CD4-positive, CD25-positive, alpha-beta regulatory T cell (primary cell): ENCODE data around the gene STK32A. TPM values are rescaled to one million over a fixed set of nuclear protein-coding genes. Genes with fewer than 3 reads are reported as not detected.
A peak's percentile ranks its signal among the peaks of the same experiment; 100 is the strongest.

Source experiments
- ATAC-seq, 2 donors: fragments of 150-1000 bp; cut with Tn5 transposase; one replicate each; pipeline ENCODE4 v1.10.0; 2021; ENCODE audit warnings: low read depth in 2 of 2, moderate number of reproducible peaks in 2 of 2, moderate library complexity in 1 of 2
- DNase-seq, 3 donors: peaks; one replicate each; pipeline versions ENCODE4 v3.0.0 to v3.0.0-alpha.2; 2012 to 2022; ENCODE audit warnings: mixed read lengths in 1 of 3
- H3K27ac ChIP-seq: one replicate; pipeline ENCODE4 v1.7.0; 2013; ENCODE audit warnings: mild to moderate bottlenecking, low read length; ENCODE audit not compliant: insufficient read depth, poor library complexity, severe bottlenecking
- H3K27me3 ChIP-seq: one replicate; pipeline ENCODE4 v1.7.0; 2013; ENCODE audit warnings: low read length; ENCODE audit not compliant: control insufficient read depth, insufficient read depth
- H3K36me3 ChIP-seq: one replicate; pipeline ENCODE4 v1.7.0; 2013; ENCODE audit warnings: mild to moderate bottlenecking, low read length, moderate library complexity; ENCODE audit not compliant: control insufficient read depth, insufficient read depth
- H3K4me1 ChIP-seq: 2 replicates; pipeline ENCODE4 v1.7.0; 2013; ENCODE audit warnings: mild to moderate bottlenecking, low read length; ENCODE audit not compliant: insufficient read depth, control insufficient read depth, poor library complexity, severe bottlenecking
- H3K4me3 ChIP-seq: one replicate; pipeline ENCODE4 v1.7.0; 2013; ENCODE audit warnings: low read depth, mild to moderate bottlenecking, low read length, moderate library complexity
- H3K9me3 ChIP-seq, 2 experiments: 1 replicate in 1 of 2; 2 replicates in 1 of 2; pipeline ENCODE4 v1.7.0; 2013; ENCODE audit warnings: low read length in 2 of 2, mild to moderate bottlenecking in 1 of 2, moderate library complexity in 1 of 2; ENCODE audit not compliant: control insufficient read depth in 2 of 2
- H3K27ac Mint-ChIP-seq, 3 donors: one replicate each; pipeline ENCODE4 v1.8.0; 2020 to 2022; ENCODE audit warnings: mild to moderate bottlenecking in 3 of 3, mixed read lengths in 3 of 3, moderate library complexity in 2 of 3
- H3K27me3 Mint-ChIP-seq: one replicate; pipeline ENCODE4 v1.8.0; 2022; ENCODE audit warnings: mild to moderate bottlenecking, mixed read lengths
- H3K36me3 Mint-ChIP-seq: one replicate; pipeline ENCODE4 v1.8.0; 2020; ENCODE audit warnings: mixed read lengths
- H3K4me1 Mint-ChIP-seq, 4 donors: one replicate each; pipeline ENCODE4 v1.8.0; 2020 to 2022; ENCODE audit warnings: mixed read lengths in 4 of 4, mild to moderate bottlenecking in 1 of 4
- H3K4me3 Mint-ChIP-seq, 4 donors: one replicate each; pipeline ENCODE4 v1.8.0; 2020 to 2022; ENCODE audit warnings: mild to moderate bottlenecking in 4 of 4, mixed read lengths in 4 of 4, moderate library complexity in 3 of 4
- H3K9me3 Mint-ChIP-seq, 7 donors: one replicate each; pipeline ENCODE4 v1.8.0; 2020 to 2022; ENCODE audit warnings: mixed read lengths in 7 of 7, mild to moderate bottlenecking in 3 of 7, moderate library complexity in 2 of 7
- polyA plus RNA-seq, 4 donors: library from polyadenylated mRNA; unstranded; fragments of 300-500 nt; fragmentation: Illumina TruSeq; gene quantifications; one replicate each; pipeline ENCODE4 v1.2.3, GENCODE V29; 2021
- total RNA-seq: library from RNA; stranded (reverse); gene quantifications from one replicate; pipeline ENCODE4 v1.2.3, GENCODE V29; 2022

Gene STK32A
- total RNA-seq: not detected
- not detected for polyA plus RNA-seq

GRCh38 chr5:147234825-147235635 lies at the start of gene STK32A:
Gene STK32A (plus strand): TSS chr5:147235026. CDS start chr5:147239635, 4,609 bp downstream.
- Histone ChIP-seq H3K27ac (no peak within 1 kb of the TSS), H3K9me3 (no peaks in the 10 kb centered on the region), H3K27me3 (peaks cover 7% of the 10 kb centered on the region), H3K4me1 (no peaks in the 10 kb centered on the region), H3K36me3 (no peaks in the 10 kb centered on the region), H3K4me3 (no peak within 1 kb of the TSS)
- no peak for DNase-seq
- ATAC-seq: no peak
- Mint-ChIP-seq H3K4me1 (peaks cover 0 to 4% (median 1%) of the 10 kb centered on the region in 4 donors), H3K27me3 (peaks cover 21% of the 10 kb centered on the region), H3K36me3 (no peaks in the 10 kb centered on the region), H3K9me3 (peaks cover 0 to 6% (median 0%) of the 10 kb centered on the region in 7 donors), H3K4me3 (no peak within 1 kb of the TSS), H3K27ac (no peak within 1 kb of the TSS)

DNA sequence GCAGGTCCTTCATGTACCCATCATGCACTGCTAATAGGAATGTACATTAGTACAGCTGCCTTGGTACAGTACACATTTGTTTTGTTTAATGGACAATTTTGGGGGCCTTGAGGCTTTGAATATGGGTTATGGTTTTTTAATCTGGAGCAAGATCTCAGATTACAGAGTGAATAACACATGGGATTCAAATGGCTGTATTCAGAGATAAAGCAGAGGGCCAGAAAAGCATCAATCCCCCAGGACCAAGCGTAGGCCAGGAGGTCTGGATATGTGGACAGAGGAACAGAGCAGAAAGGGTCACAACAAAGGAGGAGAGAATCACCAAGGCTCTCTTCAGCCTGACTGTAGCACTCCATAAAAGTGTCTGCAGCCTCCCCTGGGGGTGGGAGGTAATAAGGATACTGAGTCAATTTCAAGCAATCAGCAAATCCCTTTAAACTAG lies 47.7 kb upstream of the STK32A start:
- no peaks in the 10 kb centered on the region for H3K4me1 ChIP-seq
- Mint-ChIP-seq H3K9me3 (peaks cover 0 to 5% (median 0%) of the 10 kb centered on the region in 7 donors), H3K4me3 (no peak overlapping the region), H3K27me3 (peaks cover 7% of the 10 kb centered on the region), H3K27ac (no peak overlapping the region), H3K36me3 (no peaks in the 10 kb centered on the region), H3K4me1 (peaks cover 0 to 7% (median 3%) of the 10 kb centered on the region in 4 donors)
- H3K27ac ChIP-seq: no peak overlapping the region
- H3K4me3 ChIP-seq: no peak overlapping the region
- H3K36me3 ChIP-seq: no peaks in the 10 kb centered on the region
- H3K9me3 ChIP-seq: no peaks in the 10 kb centered on the region
- ATAC-seq: no peak
- no peaks in the 10 kb centered on the region for H3K27me3 ChIP-seq
- no peak for DNase-seq

GRCh38 chr5:147188200-147189108 lies 46.4 kb upstream of the STK32A start:
- Mint-ChIP-seq H3K4me3 (no peak overlapping the region), H3K4me1 (peaks cover 0 to 7% (median 3%) of the 10 kb centered on the region in 4 donors), H3K36me3 (no peaks in the 10 kb centered on the region), H3K9me3 (peaks cover 0 to 4% (median 0%) of the 10 kb centered on the region in 7 donors), H3K27me3 (peaks cover 7% of the 10 kb centered on the region), H3K27ac (peak overlapping the region in 1 of 3 donors; percentile 23)
- H3K27me3 ChIP-seq: no peaks in the 10 kb centered on the region
- no peak overlapping the region for H3K4me3 ChIP-seq
- peak; percentile 17 to 62 (median 39) for DNase-seq
- peak; percentile 58 to 60 for ATAC-seq
- H3K36me3 ChIP-seq: no peaks in the 10 kb centered on the region
- no peaks in the 10 kb centered on the region for H3K9me3 ChIP-seq
- no peak overlapping the region for H3K27ac ChIP-seq
- no peaks in the 10 kb centered on the region for H3K4me1 ChIP-seq

DNA sequence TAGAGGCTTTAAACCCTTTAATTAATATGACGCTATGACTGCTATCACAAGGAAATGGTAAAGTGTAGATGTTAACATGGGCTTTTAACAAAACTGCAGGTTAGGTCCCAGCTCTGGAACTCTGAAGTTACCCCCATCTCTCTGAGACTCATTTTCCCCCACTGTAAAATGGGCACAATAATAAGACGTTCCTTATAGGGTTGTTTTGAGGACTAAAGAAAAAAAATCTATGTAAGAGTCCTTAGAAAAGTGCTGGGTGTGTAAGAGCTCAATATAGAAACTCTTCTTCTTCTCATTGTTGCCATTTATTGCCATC lies 45.8 kb upstream of the STK32A start:
- ATAC-seq: no peak
- Histone ChIP-seq H3K36me3 (no peaks in the 10 kb centered on the region), H3K27ac (no peak overlapping the region), H3K4me1 (no peaks in the 10 kb centered on the region), H3K9me3 (no peaks in the 10 kb centered on the region), H3K27me3 (no peaks in the 10 kb centered on the region), H3K4me3 (no peak overlapping the region)
- Mint-ChIP-seq H3K4me3 (no peak overlapping the region), H3K27me3 (peaks cover 7% of the 10 kb centered on the region), H3K9me3 (peaks cover 0 to 4% (median 0%) of the 10 kb centered on the region in 7 donors), H3K27ac (no peak overlapping the region), H3K36me3 (no peaks in the 10 kb centered on the region), H3K4me1 (peaks cover 0 to 7% (median 3%) of the 10 kb centered on the region in 4 donors)
- DNase-seq: no peak

GRCh38 chr5:147190331-147190730 lies 44.5 kb upstream of the STK32A start:
- no peaks in the 10 kb centered on the region for H3K36me3 Mint-ChIP-seq
- Histone ChIP-seq H3K27ac (no peak overlapping the region), H3K4me3 (no peak overlapping the region), H3K36me3 (no peaks in the 10 kb centered on the region), H3K9me3 (no peaks in the 10 kb centered on the region), H3K27me3 (no peaks in the 10 kb centered on the region), H3K4me1 (no peaks in the 10 kb centered on the region)
- H3K27ac Mint-ChIP-seq: no peak overlapping the region
- ATAC-seq (no peak), DNase-seq (no peak)
- peaks cover 0 to 7% (median 3%) of the 10 kb centered on the region in 4 donors for H3K4me1 Mint-ChIP-seq
- peaks cover 0 to 2% (median 0%) of the 10 kb centered on the region in 7 donors for H3K9me3 Mint-ChIP-seq
- no peak overlapping the region for H3K4me3 Mint-ChIP-seq
- peaks cover 7% of the 10 kb centered on the region for H3K27me3 Mint-ChIP-seq

DNA sequence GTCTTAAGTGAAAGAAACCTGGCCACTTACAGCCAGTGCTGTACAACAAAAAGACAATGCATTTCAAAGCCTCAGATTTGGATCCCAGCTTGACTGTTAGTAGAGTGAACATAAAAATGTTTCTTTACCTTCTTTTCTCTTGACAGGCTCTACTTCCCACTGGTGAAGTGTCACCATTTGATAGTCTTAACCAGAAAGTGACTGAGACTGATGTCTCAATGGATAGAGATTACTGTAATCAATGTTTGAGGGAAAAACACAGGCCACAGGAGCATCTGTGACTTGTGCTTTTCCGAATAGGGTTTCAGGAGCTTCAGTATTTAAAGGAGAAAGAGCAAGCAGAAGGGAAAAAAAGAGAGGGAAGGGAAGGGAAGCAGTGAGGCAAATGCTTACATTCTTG lies 41.7 kb upstream of the STK32A start:
- H3K27me3 ChIP-seq: no peaks in the 10 kb centered on the region
- DNase-seq (no peak), ATAC-seq (no peak)
- no peaks in the 10 kb centered on the region for H3K36me3 ChIP-seq
- Mint-ChIP-seq H3K4me1 (peaks cover 0 to 7% (median 3%) of the 10 kb centered on the region in 4 donors), H3K4me3 (no peak overlapping the region), H3K27me3 (peaks cover 7% of the 10 kb centered on the region), H3K9me3 (peaks cover 0 to 2% (median 0%) of the 10 kb centered on the region in 7 donors), H3K27ac (no peak overlapping the region), H3K36me3 (no peaks in the 10 kb centered on the region)
- H3K9me3 ChIP-seq: no peaks in the 10 kb centered on the region
- H3K4me1 ChIP-seq: no peaks in the 10 kb centered on the region
- H3K27ac ChIP-seq: no peak overlapping the region
- H3K4me3 ChIP-seq: no peak overlapping the region

- peaks cover 0 to 2% (median 0%) of the 10 kb centered on the region in 7 donors for H3K9me3 Mint-ChIP-seq
- H3K27me3 ChIP-seq: no peaks in the 10 kb centered on the region
- no peak overlapping the region for H3K4me3 Mint-ChIP-seq
- no peaks in the 10 kb centered on the region for H3K36me3 Mint-ChIP-seq
- no peaks in the 10 kb centered on the region for H3K9me3 ChIP-seq
- H3K4me1 ChIP-seq: no peaks in the 10 kb centered on the region
- DNase-seq (no peak), ATAC-seq (no peak)
- peaks cover 6% of the 10 kb centered on the region for H3K27me3 Mint-ChIP-seq
- H3K4me3 ChIP-seq: no peak overlapping the region
- no peaks in the 10 kb centered on the region for H3K36me3 ChIP-seq
- no peaks in the 10 kb centered on the region for H3K4me1 Mint-ChIP-seq
- H3K27ac Mint-ChIP-seq: no peak overlapping the region
- no peak overlapping the region for H3K27ac ChIP-seq
Observed at GRCh38 chr5:147200004-147200403, 34.8 kb upstream of the STK32A start.
